CD4-positive, alpha-beta T cell (primary cell): ENCODE data around the gene ZBTB49. TPM values are rescaled to one million over a fixed set of nuclear protein-coding genes. Genes with fewer than 3 reads are reported as not detected.

Source experiments
- ATAC-seq: fragments of 200-7000 bp; cut with Tn5 transposase; one replicate; pipeline ENCODE4 v1.10.0; 2022; ENCODE audit warnings: mild to moderate bottlenecking; ENCODE audit not compliant: poor library complexity
- CTCF ChIA-PET: fragments of 350-600 bp; sonication (Branson Sonifier 250); formaldehyde crosslinking; loops from one replicate; lab custom pipeline; 2021; ENCODE audit warnings: antibody characterized with exemption, inconsistent platforms; lab: Charles Lee
- POLR2A ChIA-PET: fragments of 350-600 bp; sonication (Branson Sonifier 250); formaldehyde crosslinking; loops from one replicate; lab custom pipeline; 2021; ENCODE audit warnings: antibody characterized with exemption, inconsistent platforms; lab: Charles Lee
- DNase-seq, 14 experiments: peaks; one replicate each; pipeline ENCODE4 v3.0.0-alpha.2; 2013 to 2020; ENCODE audit warnings: mixed read lengths in 2 of 14
- H3K27ac ChIP-seq, 2 donors: one replicate each; pipeline versions ENCODE4 v1.5.1 to v1.7.0; 2013; ENCODE audit warnings: low read length in 2 of 2, low read depth in 1 of 2, mild to moderate bottlenecking in 1 of 2
- H3K27me3 ChIP-seq, 2 experiments: 1 replicate in 1 of 2; 2 replicates in 1 of 2; pipeline versions ENCODE4 v1.6.1 to v1.7.0; 2013; ENCODE audit warnings: low read length in 2 of 2, control low read depth in 1 of 2, mild to moderate bottlenecking in 1 of 2, moderate library complexity in 1 of 2; ENCODE audit not compliant: insufficient read depth in 2 of 2, control insufficient read depth in 1 of 2
- H3K36me3 ChIP-seq: one replicate; pipeline ENCODE4 v1.6.1; 2013; ENCODE audit warnings: low read length, control low read depth; ENCODE audit not compliant: insufficient read depth
- H3K4me1 ChIP-seq: one replicate; pipeline ENCODE4 v1.6.1; 2013; ENCODE audit warnings: low read length, control low read depth; ENCODE audit not compliant: insufficient read depth
- H3K4me3 ChIP-seq: one replicate; pipeline ENCODE4 v1.5.1; 2013; ENCODE audit warnings: mild to moderate bottlenecking, low read length, moderate library complexity
- H3K9me3 ChIP-seq, 2 experiments: 1 replicate in 1 of 2; 2 replicates in 1 of 2; pipeline versions ENCODE4 v1.6.1 to v1.7.0; 2013; ENCODE audit warnings: low read length in 2 of 2, mild to moderate bottlenecking in 2 of 2, control low read depth in 1 of 2, moderate library complexity in 1 of 2; ENCODE audit not compliant: control insufficient read depth in 1 of 2, insufficient read depth in 1 of 2
- H3K27ac Mint-ChIP-seq: one replicate; pipeline ENCODE4 v1.8.0; 2020; ENCODE audit warnings: mixed read lengths
- H3K27me3 Mint-ChIP-seq: one replicate; pipeline ENCODE4 v1.8.0; 2021; ENCODE audit warnings: mixed read lengths
- H3K36me3 Mint-ChIP-seq: one replicate; pipeline ENCODE4 v1.8.0; 2021; ENCODE audit warnings: low read depth, mixed read lengths
- H3K4me1 Mint-ChIP-seq: one replicate; pipeline ENCODE4 v1.8.0; 2021; ENCODE audit warnings: low read depth, mixed read lengths
- H3K4me3 Mint-ChIP-seq: one replicate; pipeline ENCODE4 v1.8.0; 2020; ENCODE audit warnings: mild to moderate bottlenecking, mixed read lengths
- H3K9me3 Mint-ChIP-seq: one replicate; pipeline ENCODE4 v1.8.0; 2020; ENCODE audit warnings: mixed read lengths
- CTCF ChIP-seq: fragments of 200-600 bp; IDR thresholded peaks from one replicate; pipeline ENCODE4 v1.8.0; 2022; ENCODE audit warnings: antibody characterized with exemption, mild to moderate bottlenecking
- intact Hi-C, 2 experiments: fragments of 100-400 bp; cut with DNase I in 1 of 2; cut with micrococcal nuclease in 1 of 2; formaldehyde crosslinking; loops; one replicate each; pipeline versions ENCODE4 v1.15.1 to v1.9.0; 2023 to 2025; cut with DNase I, micrococcal nuclease
- total RNA-seq, 174 experiments: library from RNA in 2 of 174; stranded (reverse) in 2 of 174; gene quantifications; one replicate each; pipeline ENCODE4 v1.2.3 and lab custom pipeline; 2021 to 2026

ZBTB49 gene
- total RNA-seq, 2 experiments from 2014 or later, result 6.6 to 8.8 TPM

GRCh38 chr4:4302416-4302815 is 12.4 kb downstream of the ZBTB49 start:
- Mint-ChIP-seq H3K9me3 (no peaks in the 10 kb centered on the region), H3K4me3 (no peak overlapping the region), H3K36me3 (peaks cover 72% of the 10 kb centered on the region), H3K27ac (no peak overlapping the region), H3K27me3 (no peaks in the 10 kb centered on the region), H3K4me1 (peaks cover 21% of the 10 kb centered on the region)
- TF ChIP-seq CTCF, result no peak
- no peaks in the 10 kb centered on the region for H3K9me3 ChIP-seq
- POLR2A ChIA-PET, result no interaction called here
- intact Hi-C loops, result no loop called here
- ATAC-seq (no peak), DNase-seq (no peak)
- no peaks in the 10 kb centered on the region for H3K27me3 ChIP-seq
- CTCF ChIA-PET, result no interaction called here
- H3K4me1 ChIP-seq, result peaks cover under 1% of the 10 kb centered on the region
- H3K36me3 ChIP-seq, result peaks cover 47% of the 10 kb centered on the region
- H3K4me3 ChIP-seq, result no peak overlapping the region
- H3K27ac ChIP-seq, result no peak overlapping the region

GRCh38 chr4:4306920-4307319 is 16.9 kb downstream of the ZBTB49 start:
- Histone ChIP-seq H3K4me1 (no peaks in the 10 kb centered on the region), H3K27me3 (no peaks in the 10 kb centered on the region), H3K9me3 (no peaks in the 10 kb centered on the region), H3K36me3 (peaks cover 51% of the 10 kb centered on the region), H3K27ac (no peak overlapping the region), H3K4me3 (no peak overlapping the region)
- ATAC-seq (no peak), DNase-seq (no peak)
- intact Hi-C loops, result no loop called here
- Mint-ChIP-seq H3K36me3 (peaks cover 74% of the 10 kb centered on the region), H3K4me3 (no peak overlapping the region), H3K9me3 (no peaks in the 10 kb centered on the region), H3K27ac (no peak overlapping the region), H3K27me3 (no peaks in the 10 kb centered on the region), H3K4me1 (no peaks in the 10 kb centered on the region)
- POLR2A ChIA-PET, result no interaction called here
- CTCF ChIA-PET, result interaction anchor here (1.7 kb wide), 1 partner anchor 47 kb away, joined by 3 read pairs; no protein-coding TSS in a partner anchor
- no peak for TF ChIP-seq CTCF

GRCh38 chr4:4308800-4309441 is 18.9 kb downstream of the ZBTB49 start:
- ATAC-seq (no peak), DNase-seq (no peak)
- ChIA-PET POLR2A (no interaction called here), CTCF (interaction anchor here (1.7 kb wide), 1 partner anchor 49 kb away, joined by 3 read pairs; no protein-coding TSS in a partner anchor)
- Mint-ChIP-seq H3K36me3 (peaks cover 70% of the 10 kb centered on the region), H3K4me3 (no peak overlapping the region), H3K9me3 (no peaks in the 10 kb centered on the region), H3K27me3 (no peaks in the 10 kb centered on the region), H3K27ac (no peak overlapping the region), H3K4me1 (no peaks in the 10 kb centered on the region)
- Histone ChIP-seq H3K4me3 (no peak overlapping the region), H3K27ac (no peak overlapping the region), H3K36me3 (peaks cover 52% of the 10 kb centered on the region), H3K4me1 (no peaks in the 10 kb centered on the region), H3K27me3 (no peaks in the 10 kb centered on the region), H3K9me3 (no peaks in the 10 kb centered on the region)
- TF ChIP-seq CTCF, result no peak
- intact Hi-C loops, result no loop called here
